Psoas muscle (tissue), 8 donors: ENCODE measurements around the gene RTN4RL2. TPM values are rescaled to one million over a fixed set of nuclear protein-coding genes. Genes with fewer than 3 reads are reported as not detected.

Experiments
- ATAC-seq, 4 donors: fragments of 200-7000 bp; cut with Tn5 transposase; one replicate each; pipeline ENCODE4 v1.9.1; 2020; ENCODE audit warnings: moderate library complexity in 3 of 4, mild to moderate bottlenecking in 2 of 4
- DNase-seq, 2 donors: peaks; one replicate each; pipeline ENCODE4 v3.0.0-alpha.2; 2020
- H3K27ac ChIP-seq: fragments of 200-600 bp; one replicate; pipeline ENCODE4 v1.8.0; 2022
- H3K27me3 ChIP-seq, 3 donors: fragments of 200-600 bp in 1 of 3; one replicate each; pipeline versions ENCODE4 v1.6.1 to v1.8.0; 2013 to 2022; ENCODE audit warnings: low read length in 2 of 3, mild to moderate bottlenecking in 2 of 3, moderate library complexity in 1 of 3; ENCODE audit not compliant: insufficient read depth in 3 of 3
- H3K36me3 ChIP-seq, 2 donors: fragments of 200-600 bp in 1 of 2; one replicate each; pipeline versions ENCODE4 v1.6.1 to v1.8.0; 2013 to 2022; ENCODE audit warnings: low read depth in 1 of 2, mild to moderate bottlenecking in 1 of 2, moderate library complexity in 1 of 2; ENCODE audit not compliant: insufficient read depth in 1 of 2
- H3K4me1 ChIP-seq: fragments of 200-600 bp; one replicate; pipeline ENCODE4 v1.8.0; 2022
- H3K4me3 ChIP-seq: fragments of 200-600 bp; one replicate; pipeline ENCODE4 v1.8.0; 2022; ENCODE audit warnings: mild to moderate bottlenecking
- H3K9me3 ChIP-seq: fragments of 200-600 bp; one replicate; pipeline ENCODE4 v1.8.0; 2022
- CTCF ChIP-seq: fragments of 200-600 bp; IDR thresholded peaks from one replicate; pipeline ENCODE4 v1.8.0; 2022; ENCODE audit warnings: antibody characterized with exemption
- WGBS, 3 donors: extraction: QIAGEN DNeasy Blood & Tissue Kit; methylation state at CpG; one replicate each; pipeline versions ENCODE4 v1.1.6 to v1.1.7; 2013; 5-methylcytosine and 5-hydroxymethylcytosine counted together
- intact Hi-C, 2 donors: fragments of 100-400 bp; cut with DNase I; formaldehyde crosslinking; loops; one replicate each; pipeline versions ENCODE4 v1.11.0 to v1.14.2; 2022
- polyA plus RNA-seq, 3 donors: library from polyadenylated mRNA; stranded (reverse); fragments of 200-250 nt; gene quantifications; one replicate each; pipeline ENCODE4 v1.2.3, GENCODE V29; 2013
- total RNA-seq, 4 donors: library from RNA; stranded (reverse); fragmentation: NEBNext Ultra II Directional in 2 of 4; extraction: Animal tissue kit (Norgen Biotek cat#: 25700) in 2 of 4; gene quantifications; one replicate each; pipeline versions ENCODE4 v1.2.1 to v1.2.4, GENCODE V29; 2021 to 2023
- donor health status: healthy with polysubstance abuse.
- donor health status: DM: no; HTN: no; CAD: no; lungs with moderate emphysema.
- donor health status: Bipolar disorder and iron deficiency.
- donor health status: healthy.
- donor health status: DM: yes; HTN: yes; CAD: no.
- donor health status: DM: no; HTN: no; CAD: no.
- donor health status: DM: no; HTN: no; CAD: no.
- donor health status: DM: yes; HTN: yes; CAD: no.

The RTN4RL2 gene
- total and polyA plus RNA-seq, 7 donors, result 0.44 to 1.1 (median 0.77) TPM

GRCh38 chr11:57463671-57464538, 3.6 kb downstream of the RTN4RL2 start:
- no peak for TF ChIP-seq CTCF
- peaks cover 12% of the 10 kb centered on the region for H3K4me1 ChIP-seq
- 47 to 51% (median 48%) methylated on average over 12 to 14 of the region's 14 CpGs for WGBS, 3 donors
- H3K27ac ChIP-seq, result no peak overlapping the region
- DNase-seq (no peak), ATAC-seq (no peak)
- H3K9me3 ChIP-seq, result no peaks in the 10 kb centered on the region
- H3K4me3 ChIP-seq, result no peak overlapping the region
- no peaks in the 10 kb centered on the region for H3K36me3 ChIP-seq
- peaks cover 0 to 34% (median 22%) of the 10 kb centered on the region in 3 donors for H3K27me3 ChIP-seq
- intact Hi-C loops, result loop anchor here (2.0 to 5.0 kb wide), 2 partner anchors 17 to 117 kb away; no protein-coding TSS in a partner anchor

GRCh38 chr11:57464539-57465181, 4.3 kb downstream of the RTN4RL2 start:
- H3K36me3 ChIP-seq, result no peaks in the 10 kb centered on the region
- H3K9me3 ChIP-seq, result no peaks in the 10 kb centered on the region
- H3K4me3 ChIP-seq, result no peak overlapping the region
- H3K27ac ChIP-seq, result no peak overlapping the region
- intact Hi-C loops, result loop anchor here in 1 of 2 donors (5.0 kb wide), 1 partner anchor 117 kb away; no protein-coding TSS in a partner anchor
- peaks cover 4% of the 10 kb centered on the region for H3K4me1 ChIP-seq
- ATAC-seq, result peak in 1 of 4 donors; percentile 33
- WGBS, 3 donors, result 47 to 52% (median 50%) methylated on average over 27 to 30 of the region's 30 CpGs
- peaks cover 0 to 27% (median 18%) of the 10 kb centered on the region in 3 donors for H3K27me3 ChIP-seq
- TF ChIP-seq CTCF, result no peak
- no peak for DNase-seq

GRCh38 chr11:57466680-57467079, 6.4 kb downstream of the RTN4RL2 start:
- H3K36me3 ChIP-seq, result no peaks in the 10 kb centered on the region
- 45 to 69% (median 56%) methylated on average over 4 of the region's 4 CpGs for whole genome bisulfite sequencing, 3 donors
- H3K4me3 ChIP-seq, result no peak overlapping the region
- no peaks in the 10 kb centered on the region for H3K4me1 ChIP-seq
- no peak overlapping the region for H3K27ac ChIP-seq
- intact Hi-C loops, result no loop called here
- ATAC-seq, result no peak
- H3K9me3 ChIP-seq, result no peaks in the 10 kb centered on the region
- H3K27me3 ChIP-seq, result peaks cover 0 to 8% (median 8%) of the 10 kb centered on the region in 3 donors
- TF ChIP-seq CTCF, result no peak
- DNase-seq, result no peak

- 58 to 65% (median 62%) methylated on average over 20 to 23 of the region's 23 CpGs for WGBS, 3 donors
- intact Hi-C loops, result no loop called here
- Histone ChIP-seq H3K4me3 (no peak overlapping the region), H3K36me3 (no peaks in the 10 kb centered on the region), H3K9me3 (no peaks in the 10 kb centered on the region), H3K27ac (no peak overlapping the region), H3K4me1 (no peaks in the 10 kb centered on the region), H3K27me3 (peaks cover 0 to 5% (median 0%) of the 10 kb centered on the region in 3 donors)
- DNase-seq, result no peak
- no peak for TF ChIP-seq CTCF
- no peak for ATAC-seq
Observed at GRCh38 chr11:57467508-57468157, 7.3 kb downstream of the RTN4RL2 start.
